Mesothelial cell of epicardium (in vitro differentiated cells): ENCODE data around the gene TSSK2. TPM values are rescaled to one million over a fixed set of nuclear protein-coding genes. Genes with fewer than 3 reads are reported as not detected.
A peak's percentile ranks its signal among the peaks of the same experiment; 100 is the strongest.

ENCODE experiments used
- DNase-seq, 2 experiments: peaks; one replicate each; pipeline ENCODE4 v3.0.0; 2021; ENCODE audit warnings: low spot score in 2 of 2; ENCODE audit not compliant: unreplicated experiment in 2 of 2
- H3K27ac Mint-ChIP-seq: 2 replicates; pipeline ENCODE4 v1.8.0; 2021; ENCODE audit warnings: mixed read lengths
- H3K27me3 Mint-ChIP-seq: 2 replicates; pipeline ENCODE4 v1.8.0; 2021; ENCODE audit warnings: low read depth, mixed read lengths
- H3K36me3 Mint-ChIP-seq: 2 replicates; pipeline ENCODE4 v1.8.0; 2021; ENCODE audit warnings: mixed read lengths
- H3K4me1 Mint-ChIP-seq: 2 replicates; pipeline ENCODE4 v1.8.0; 2021; ENCODE audit warnings: mixed read lengths
- H3K4me3 Mint-ChIP-seq: 2 replicates; pipeline ENCODE4 v1.8.0; 2021; ENCODE audit warnings: mild to moderate bottlenecking, moderate library complexity, mixed read lengths
- H3K9me3 Mint-ChIP-seq: 2 replicates; pipeline ENCODE4 v1.8.0; 2021; ENCODE audit warnings: mixed read lengths
- total RNA-seq: library from RNA; stranded (reverse); gene quantifications from 3 replicates; pipeline ENCODE4 v1.2.1, GENCODE V29; 2021
- TF ChIP-seq, protein P1 (sequence below): fragments of 200-600 bp; sonication (generic); IDR thresholded peaks from one replicate; pipeline ENCODE4 v1.5.0; 2021; ENCODE audit warnings: antibody characterized with exemption; ENCODE audit not compliant: unreplicated experiment

Gene TSSK2
- total RNA-seq, 1 donor from 2014 or later = not detected

DNA sequence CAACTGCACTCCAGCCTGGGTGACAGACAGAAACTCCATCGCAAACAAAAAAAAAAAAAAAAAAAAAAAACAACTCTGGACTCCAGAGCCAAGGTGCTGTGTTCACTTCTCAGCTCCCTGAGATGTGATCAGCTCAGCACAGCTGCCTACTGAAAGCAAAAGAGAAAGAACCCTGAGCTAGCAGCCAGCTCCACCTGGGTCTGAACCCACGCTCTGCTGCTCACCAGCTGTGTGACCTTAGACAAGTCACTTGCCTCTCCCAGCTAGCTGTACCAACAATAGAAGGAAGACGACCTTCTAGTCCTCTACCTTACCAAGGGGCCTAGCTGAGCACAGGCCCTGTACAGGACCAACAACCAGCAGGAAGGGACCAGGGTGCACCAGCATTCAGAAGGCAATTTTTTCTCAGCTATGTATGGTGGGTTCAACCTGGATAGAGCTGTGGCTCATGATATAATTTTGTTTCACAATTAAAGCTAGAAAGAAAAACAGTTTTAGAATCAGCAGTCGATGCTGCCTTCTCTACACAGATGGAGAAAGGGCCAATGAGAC lies 12.7 kb upstream of the TSSK2 start:
- DNase-seq = no peak
- TF ChIP-seq, protein P1, sequence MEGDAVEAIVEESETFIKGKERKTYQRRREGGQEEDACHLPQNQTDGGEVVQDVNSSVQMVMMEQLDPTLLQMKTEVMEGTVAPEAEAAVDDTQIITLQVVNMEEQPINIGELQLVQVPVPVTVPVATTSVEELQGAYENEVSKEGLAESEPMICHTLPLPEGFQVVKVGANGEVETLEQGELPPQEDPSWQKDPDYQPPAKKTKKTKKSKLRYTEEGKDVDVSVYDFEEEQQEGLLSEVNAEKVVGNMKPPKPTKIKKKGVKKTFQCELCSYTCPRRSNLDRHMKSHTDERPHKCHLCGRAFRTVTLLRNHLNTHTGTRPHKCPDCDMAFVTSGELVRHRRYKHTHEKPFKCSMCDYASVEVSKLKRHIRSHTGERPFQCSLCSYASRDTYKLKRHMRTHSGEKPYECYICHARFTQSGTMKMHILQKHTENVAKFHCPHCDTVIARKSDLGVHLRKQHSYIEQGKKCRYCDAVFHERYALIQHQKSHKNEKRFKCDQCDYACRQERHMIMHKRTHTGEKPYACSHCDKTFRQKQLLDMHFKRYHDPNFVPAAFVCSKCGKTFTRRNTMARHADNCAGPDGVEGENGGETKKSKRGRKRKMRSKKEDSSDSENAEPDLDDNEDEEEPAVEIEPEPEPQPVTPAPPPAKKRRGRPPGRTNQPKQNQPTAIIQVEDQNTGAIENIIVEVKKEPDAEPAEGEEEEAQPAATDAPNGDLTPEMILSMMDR = no peak
- Mint-ChIP-seq H3K4me1 (peaks cover 24% of the 10 kb centered on the region), H3K9me3 (no peaks in the 10 kb centered on the region), H3K36me3 (peaks cover 3% of the 10 kb centered on the region), H3K4me3 (no peak overlapping the region), H3K27ac (no peak overlapping the region), H3K27me3 (no peaks in the 10 kb centered on the region)

DNA sequence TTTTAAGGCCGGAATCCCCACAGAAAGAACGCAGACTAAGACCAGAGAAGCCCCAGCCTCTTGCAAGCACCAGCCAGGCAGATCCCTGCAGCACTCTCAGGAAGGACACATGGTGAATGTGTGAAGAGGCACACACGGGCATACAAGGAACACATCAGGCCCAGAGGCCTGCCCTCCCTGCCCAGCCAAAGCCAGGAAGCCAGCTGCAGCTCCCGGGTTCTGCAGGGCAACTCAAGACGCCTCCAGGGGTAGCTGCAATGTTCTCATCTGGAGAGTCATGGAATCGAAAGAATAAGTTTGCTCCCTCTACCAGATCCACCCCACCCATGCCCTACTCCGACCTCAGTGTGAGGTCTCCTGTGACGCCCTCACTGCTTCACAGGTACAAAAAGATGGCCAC lies 11.2 kb upstream of the TSSK2 start:
- Mint-ChIP-seq H3K9me3 (no peaks in the 10 kb centered on the region), H3K27me3 (no peaks in the 10 kb centered on the region), H3K27ac (peak overlapping the region; percentile 59), H3K4me3 (peak overlapping the region; percentile 85), H3K36me3 (peaks cover 3% of the 10 kb centered on the region), H3K4me1 (peaks cover 24% of the 10 kb centered on the region)
- TF ChIP-seq, protein P1 = no peak
- no peak for DNase-seq

DNA sequence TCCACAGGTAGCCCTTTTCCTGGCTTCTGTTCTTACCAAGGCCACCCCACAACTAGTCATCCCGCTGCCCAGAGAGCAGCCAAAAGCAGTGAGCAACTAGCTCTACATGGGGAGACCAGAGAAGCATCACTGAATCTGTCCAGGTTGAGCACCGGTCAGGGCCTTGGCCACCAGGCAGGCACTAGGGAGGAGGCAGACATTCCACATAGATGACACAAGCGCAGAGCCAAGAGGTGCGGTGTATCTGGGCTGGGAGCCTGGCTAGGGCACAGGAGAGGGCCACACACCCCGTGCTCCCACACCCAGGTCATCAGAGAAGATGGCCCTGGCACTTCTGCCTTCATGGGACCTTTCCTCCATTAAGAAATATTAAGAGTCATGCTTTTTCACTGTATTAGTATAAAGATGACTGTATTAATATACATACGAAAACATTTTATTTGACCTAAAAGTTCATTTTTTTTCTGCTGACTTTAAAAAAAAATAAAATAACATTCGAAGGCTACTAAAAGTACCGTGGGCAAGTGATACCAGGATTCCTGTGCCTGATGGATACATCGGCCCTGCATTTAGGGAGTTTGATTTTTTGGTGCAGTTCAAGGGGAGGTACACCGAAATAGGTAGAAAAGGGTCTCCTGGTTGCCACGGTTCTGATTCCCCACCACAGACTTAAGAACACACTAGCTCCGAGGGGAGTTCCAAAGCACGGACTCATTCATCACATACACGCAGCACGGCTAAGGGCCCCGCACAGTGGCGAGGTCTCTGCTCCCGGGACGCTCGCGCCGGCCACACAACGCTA lies 10.1 kb upstream of the TSSK2 start:
- no peaks in the 10 kb centered on the region for H3K9me3 Mint-ChIP-seq
- H3K4me3 Mint-ChIP-seq = peak overlapping the region; percentile 85
- no peaks in the 10 kb centered on the region for H3K27me3 Mint-ChIP-seq
- H3K36me3 Mint-ChIP-seq = no peaks in the 10 kb centered on the region
- TF ChIP-seq, protein P1 = no peak
- peak overlapping the region; percentile 97 for H3K27ac Mint-ChIP-seq
- H3K4me1 Mint-ChIP-seq = peaks cover 24% of the 10 kb centered on the region
- DNase-seq = no peak

DNA sequence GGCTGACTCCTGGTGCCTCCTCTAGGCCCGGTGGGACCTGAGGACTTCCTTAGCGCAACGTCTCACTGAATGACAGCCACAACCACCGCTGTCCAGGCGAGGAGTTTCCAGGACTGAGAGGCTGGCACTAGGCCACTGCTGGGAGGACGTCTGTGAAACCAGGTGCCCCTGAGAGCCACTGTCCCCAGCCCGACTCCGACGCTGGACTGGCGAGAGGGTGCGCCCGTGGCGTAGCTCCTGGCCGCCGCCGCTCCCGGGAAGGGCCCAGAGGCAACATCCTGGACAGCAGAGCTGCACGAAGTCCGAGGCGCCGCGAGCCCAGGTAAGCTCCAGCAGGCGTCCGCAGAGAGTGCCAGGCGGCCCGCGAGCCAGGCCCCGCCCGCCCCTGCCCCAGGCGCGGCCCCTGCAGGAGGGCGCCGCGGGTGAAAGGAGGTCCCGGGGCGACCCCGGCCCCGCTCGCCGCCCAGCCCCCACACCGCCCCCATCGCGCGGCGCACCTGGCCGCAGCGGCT lies 9.4 kb upstream of the TSSK2 start:
- DNase-seq = peak; percentile 39 to 61
- TF ChIP-seq, protein P1 = no peak
- Mint-ChIP-seq H3K27ac (peak overlapping the region; percentile 97), H3K36me3 (no peaks in the 10 kb centered on the region), H3K27me3 (no peaks in the 10 kb centered on the region), H3K4me1 (peaks cover 24% of the 10 kb centered on the region), H3K9me3 (no peaks in the 10 kb centered on the region), H3K4me3 (peak overlapping the region; percentile 85)

DNA sequence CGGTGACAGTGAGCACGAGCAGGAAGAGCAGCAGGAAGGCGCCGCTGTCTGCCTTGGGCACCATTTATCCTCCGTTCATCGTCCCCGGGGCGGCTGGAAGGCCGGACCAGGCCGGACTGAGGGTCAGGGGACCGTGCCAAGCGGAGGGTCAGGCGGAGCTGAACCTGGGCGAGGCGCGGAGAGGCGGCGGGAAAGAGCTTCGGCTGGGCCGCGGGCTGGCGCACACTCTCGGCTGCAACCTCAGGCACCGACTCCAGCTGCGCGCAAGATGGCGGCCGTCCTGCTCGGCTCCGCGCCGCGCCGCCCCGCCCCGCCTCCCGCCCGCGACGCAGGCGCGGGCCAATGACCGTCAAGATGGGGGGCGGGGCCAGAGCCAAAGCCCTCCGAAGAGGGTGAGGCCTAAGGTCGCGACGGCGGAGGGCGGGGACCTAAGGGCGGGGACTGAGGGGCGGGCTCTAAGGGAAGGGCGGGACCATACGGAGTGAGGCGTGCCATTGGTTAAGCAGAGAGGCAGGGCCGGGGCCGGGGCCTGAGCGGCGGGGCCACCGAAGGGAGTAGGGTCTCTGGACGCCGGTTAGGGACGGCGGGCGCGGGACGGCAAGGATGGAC lies 8.9 kb upstream of the TSSK2 start, which contains the start of gene DGCR2:
Gene DGCR2 (minus strand): TSS at position 270 of the 609 bp plus-strand sequence. CDS start 206 bp downstream, at position 64.
- DNase-seq = peak; percentile 95
- TF ChIP-seq, protein P1 = no peak
- Mint-ChIP-seq H3K9me3 (no peaks in the 10 kb centered on the region), H3K27me3 (no peaks in the 10 kb centered on the region), H3K4me3 (peak within 1 kb of the TSS; percentile 85), H3K36me3 (no peaks in the 10 kb centered on the region), H3K4me1 (peaks cover 24% of the 10 kb centered on the region), H3K27ac (peak within 1 kb of the TSS; percentile 97)
